ENCODE results near the gene EIF4E. TPM values are rescaled to one million over a fixed set of nuclear protein-coding genes. Genes with fewer than 3 reads are reported as not detected.

EIF4E gene
- total and polyA plus RNA-seq, 8 donors = 78.8 to 114 (median 103) TPM

- Histone ChIP-seq H3K9me3 (no peaks in the 10 kb centered on the region), H3K27me3 (no peaks in the 10 kb centered on the region), H3K4me1 (no peaks in the 10 kb centered on the region), H3K27ac (no peak overlapping the region), H3K4me3 (no peak overlapping the region), H3K36me3 (no peaks in the 10 kb centered on the region)
- ATAC-seq (no peak), DNase-seq (no peak)
- intact Hi-C loops (cut with DNase I) = no loop called here
- TF ChIP-seq, protein P1, sequence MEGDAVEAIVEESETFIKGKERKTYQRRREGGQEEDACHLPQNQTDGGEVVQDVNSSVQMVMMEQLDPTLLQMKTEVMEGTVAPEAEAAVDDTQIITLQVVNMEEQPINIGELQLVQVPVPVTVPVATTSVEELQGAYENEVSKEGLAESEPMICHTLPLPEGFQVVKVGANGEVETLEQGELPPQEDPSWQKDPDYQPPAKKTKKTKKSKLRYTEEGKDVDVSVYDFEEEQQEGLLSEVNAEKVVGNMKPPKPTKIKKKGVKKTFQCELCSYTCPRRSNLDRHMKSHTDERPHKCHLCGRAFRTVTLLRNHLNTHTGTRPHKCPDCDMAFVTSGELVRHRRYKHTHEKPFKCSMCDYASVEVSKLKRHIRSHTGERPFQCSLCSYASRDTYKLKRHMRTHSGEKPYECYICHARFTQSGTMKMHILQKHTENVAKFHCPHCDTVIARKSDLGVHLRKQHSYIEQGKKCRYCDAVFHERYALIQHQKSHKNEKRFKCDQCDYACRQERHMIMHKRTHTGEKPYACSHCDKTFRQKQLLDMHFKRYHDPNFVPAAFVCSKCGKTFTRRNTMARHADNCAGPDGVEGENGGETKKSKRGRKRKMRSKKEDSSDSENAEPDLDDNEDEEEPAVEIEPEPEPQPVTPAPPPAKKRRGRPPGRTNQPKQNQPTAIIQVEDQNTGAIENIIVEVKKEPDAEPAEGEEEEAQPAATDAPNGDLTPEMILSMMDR (IDR thresholded peaks at IDR 0.05) = no peak
These were observed 61.3 kb downstream of the EIF4E start for GRCh38 chr4:98867648-98868047.

GRCh38 chr4:98865059-98865458 is 63.9 kb downstream of the EIF4E start:
- Histone ChIP-seq H3K4me3 (no peak overlapping the region), H3K4me1 (no peaks in the 10 kb centered on the region), H3K36me3 (no peaks in the 10 kb centered on the region), H3K27ac (no peak overlapping the region), H3K9me3 (no peaks in the 10 kb centered on the region), H3K27me3 (no peaks in the 10 kb centered on the region)
- intact Hi-C loops (cut with DNase I) = no loop called here
- ATAC-seq (no peak), DNase-seq (no peak)
- TF ChIP-seq, protein P1 (IDR thresholded peaks at IDR 0.05) = no peak

DNA sequence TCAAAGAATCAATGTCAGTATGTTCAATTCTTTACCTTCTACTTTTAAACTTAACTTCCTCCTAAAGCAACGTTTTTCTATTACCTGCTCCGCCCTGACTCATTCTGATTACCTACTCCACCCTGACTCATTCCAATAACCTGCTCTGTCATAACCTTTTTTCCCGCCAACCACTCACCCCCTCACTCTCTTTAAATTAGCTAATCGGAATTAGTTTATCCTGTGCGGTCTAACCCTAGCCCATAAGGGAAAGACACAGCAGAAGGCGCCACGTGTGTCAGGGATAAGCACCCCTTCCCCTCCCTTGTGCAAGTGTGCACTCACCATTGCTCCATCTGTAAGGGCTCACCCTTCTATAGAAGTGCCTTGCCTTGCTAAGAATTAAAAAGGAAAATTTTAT is 64.4 kb downstream of the EIF4E start:
- DNase-seq (no peak), ATAC-seq (no peak)
- intact Hi-C loops (cut with DNase I) = no loop called here
- Histone ChIP-seq H3K9me3 (no peaks in the 10 kb centered on the region), H3K27ac (no peak overlapping the region), H3K4me1 (no peaks in the 10 kb centered on the region), H3K27me3 (no peaks in the 10 kb centered on the region), H3K4me3 (no peak overlapping the region), H3K36me3 (no peaks in the 10 kb centered on the region)
- TF ChIP-seq, protein P1 (IDR thresholded peaks at IDR 0.05) = no peak

GRCh38 chr4:98862371-98862770 is 66.6 kb downstream of the EIF4E start:
- DNase-seq (no peak), ATAC-seq (no peak)
- no peak overlapping the region for H3K27ac ChIP-seq
- no peaks in the 10 kb centered on the region for H3K27me3 ChIP-seq
- intact Hi-C loops (cut with DNase I) = no loop called here
- no peaks in the 10 kb centered on the region for H3K36me3 ChIP-seq
- no peaks in the 10 kb centered on the region for H3K4me1 ChIP-seq
- TF ChIP-seq, protein P1 (IDR thresholded peaks at IDR 0.05) = no peak
- no peak overlapping the region for H3K4me3 ChIP-seq
- H3K9me3 ChIP-seq = no peaks in the 10 kb centered on the region

DNA sequence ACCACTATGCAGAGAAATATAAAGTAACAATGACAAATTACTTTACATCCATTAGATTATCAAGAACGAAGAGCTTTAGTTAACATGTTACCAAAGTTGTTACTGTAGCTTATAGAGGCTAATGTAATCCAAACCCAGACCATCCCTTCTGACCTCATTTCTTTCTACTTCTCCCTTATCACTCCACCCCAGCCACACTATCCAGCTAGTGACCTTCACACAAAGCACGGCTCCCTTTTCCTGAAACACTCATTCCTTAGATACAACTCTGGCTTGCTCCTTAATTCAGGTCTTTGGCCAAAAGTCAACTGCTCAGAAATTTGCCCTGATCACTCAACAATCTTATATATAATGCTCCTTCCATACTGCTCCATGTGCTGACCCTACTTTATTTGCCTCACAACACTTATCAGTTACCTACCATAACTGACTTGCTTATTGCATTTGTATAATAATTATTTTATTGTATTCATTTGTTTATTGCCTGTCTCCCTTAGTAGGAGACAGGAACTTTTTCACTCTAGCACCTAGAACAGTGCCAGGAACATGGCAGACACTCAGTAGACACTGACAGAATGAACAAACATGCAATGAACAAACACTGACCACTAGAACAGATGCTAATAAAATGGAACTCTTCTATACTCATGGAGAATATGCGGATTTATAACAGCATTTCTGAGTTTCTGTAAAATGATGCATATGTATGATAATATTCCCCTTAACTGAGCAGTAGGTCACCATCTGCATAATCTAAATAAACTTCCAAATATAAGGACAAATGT is 67.6 kb downstream of the EIF4E start:
- TF ChIP-seq, protein P1 (IDR thresholded peaks at IDR 0.05) = no peak
- no peaks in the 10 kb centered on the region for H3K27me3 ChIP-seq
- DNase-seq (no peak), ATAC-seq (no peak)
- intact Hi-C loops (cut with DNase I) = no loop called here
- H3K9me3 ChIP-seq = no peaks in the 10 kb centered on the region
- no peaks in the 10 kb centered on the region for H3K4me1 ChIP-seq
- no peak overlapping the region for H3K4me3 ChIP-seq
- no peaks in the 10 kb centered on the region for H3K36me3 ChIP-seq
- no peak overlapping the region for H3K27ac ChIP-seq

Data from left lung (tissue), 10 donors.